Mesothelial cell of epicardium (in vitro differentiated cells): ENCODE data around the gene FAM222A. TPM values are rescaled to one million over a fixed set of nuclear protein-coding genes. Genes with fewer than 3 reads are reported as not detected.

ENCODE experiments used
- DNase-seq, 2 experiments: peaks; one replicate each; pipeline ENCODE4 v3.0.0; 2021; ENCODE audit warnings: low spot score in 2 of 2; ENCODE audit not compliant: unreplicated experiment in 2 of 2
- H3K27ac Mint-ChIP-seq: 2 replicates; pipeline ENCODE4 v1.8.0; 2021; ENCODE audit warnings: mixed read lengths
- H3K27me3 Mint-ChIP-seq: 2 replicates; pipeline ENCODE4 v1.8.0; 2021; ENCODE audit warnings: low read depth, mixed read lengths
- H3K36me3 Mint-ChIP-seq: 2 replicates; pipeline ENCODE4 v1.8.0; 2021; ENCODE audit warnings: mixed read lengths
- H3K4me1 Mint-ChIP-seq: 2 replicates; pipeline ENCODE4 v1.8.0; 2021; ENCODE audit warnings: mixed read lengths
- H3K4me3 Mint-ChIP-seq: 2 replicates; pipeline ENCODE4 v1.8.0; 2021; ENCODE audit warnings: mild to moderate bottlenecking, moderate library complexity, mixed read lengths
- H3K9me3 Mint-ChIP-seq: 2 replicates; pipeline ENCODE4 v1.8.0; 2021; ENCODE audit warnings: mixed read lengths
- total RNA-seq: library from RNA; stranded (reverse); gene quantifications from 3 replicates; pipeline ENCODE4 v1.2.1, GENCODE V29; 2021
- TF ChIP-seq, protein P1 (sequence below): fragments of 200-600 bp; sonication (generic); IDR thresholded peaks from one replicate; pipeline ENCODE4 v1.5.0; 2021; ENCODE audit warnings: antibody characterized with exemption; ENCODE audit not compliant: unreplicated experiment

FAM222A gene
- total RNA-seq, 1 donor from 2014 or later: 1.1 TPM

- Mint-ChIP-seq H3K27me3 (peaks cover 39% of the 10 kb centered on the region), H3K9me3 (no peaks in the 10 kb centered on the region), H3K27ac (no peak overlapping the region), H3K4me1 (peaks cover 9% of the 10 kb centered on the region), H3K4me3 (no peak overlapping the region), H3K36me3 (no peaks in the 10 kb centered on the region)
- TF ChIP-seq, protein P1, sequence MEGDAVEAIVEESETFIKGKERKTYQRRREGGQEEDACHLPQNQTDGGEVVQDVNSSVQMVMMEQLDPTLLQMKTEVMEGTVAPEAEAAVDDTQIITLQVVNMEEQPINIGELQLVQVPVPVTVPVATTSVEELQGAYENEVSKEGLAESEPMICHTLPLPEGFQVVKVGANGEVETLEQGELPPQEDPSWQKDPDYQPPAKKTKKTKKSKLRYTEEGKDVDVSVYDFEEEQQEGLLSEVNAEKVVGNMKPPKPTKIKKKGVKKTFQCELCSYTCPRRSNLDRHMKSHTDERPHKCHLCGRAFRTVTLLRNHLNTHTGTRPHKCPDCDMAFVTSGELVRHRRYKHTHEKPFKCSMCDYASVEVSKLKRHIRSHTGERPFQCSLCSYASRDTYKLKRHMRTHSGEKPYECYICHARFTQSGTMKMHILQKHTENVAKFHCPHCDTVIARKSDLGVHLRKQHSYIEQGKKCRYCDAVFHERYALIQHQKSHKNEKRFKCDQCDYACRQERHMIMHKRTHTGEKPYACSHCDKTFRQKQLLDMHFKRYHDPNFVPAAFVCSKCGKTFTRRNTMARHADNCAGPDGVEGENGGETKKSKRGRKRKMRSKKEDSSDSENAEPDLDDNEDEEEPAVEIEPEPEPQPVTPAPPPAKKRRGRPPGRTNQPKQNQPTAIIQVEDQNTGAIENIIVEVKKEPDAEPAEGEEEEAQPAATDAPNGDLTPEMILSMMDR: no peak
- DNase-seq: no peak
These were observed 15.7 kb upstream of the FAM222A start for GRCh38 chr12:109697877-109698468.

- H3K27ac Mint-ChIP-seq: no peak overlapping the region
- no peak overlapping the region for H3K4me3 Mint-ChIP-seq
- no peak for DNase-seq
- H3K9me3 Mint-ChIP-seq: no peaks in the 10 kb centered on the region
- TF ChIP-seq, protein P1: no peak
- H3K27me3 Mint-ChIP-seq: peaks cover 32% of the 10 kb centered on the region
- peaks cover 6% of the 10 kb centered on the region for H3K4me1 Mint-ChIP-seq
- no peaks in the 10 kb centered on the region for H3K36me3 Mint-ChIP-seq
These were observed 14.8 kb upstream of the FAM222A start for GRCh38 chr12:109698820-109699219.

GRCh38 chr12:109701064-109701463 lies 12.6 kb upstream of the FAM222A start:
- no peak overlapping the region for H3K4me3 Mint-ChIP-seq
- TF ChIP-seq, protein P1: no peak
- no peak overlapping the region for H3K27ac Mint-ChIP-seq
- no peaks in the 10 kb centered on the region for H3K4me1 Mint-ChIP-seq
- H3K9me3 Mint-ChIP-seq: no peaks in the 10 kb centered on the region
- no peaks in the 10 kb centered on the region for H3K36me3 Mint-ChIP-seq
- H3K27me3 Mint-ChIP-seq: peaks cover 30% of the 10 kb centered on the region
- no peak for DNase-seq

DNA sequence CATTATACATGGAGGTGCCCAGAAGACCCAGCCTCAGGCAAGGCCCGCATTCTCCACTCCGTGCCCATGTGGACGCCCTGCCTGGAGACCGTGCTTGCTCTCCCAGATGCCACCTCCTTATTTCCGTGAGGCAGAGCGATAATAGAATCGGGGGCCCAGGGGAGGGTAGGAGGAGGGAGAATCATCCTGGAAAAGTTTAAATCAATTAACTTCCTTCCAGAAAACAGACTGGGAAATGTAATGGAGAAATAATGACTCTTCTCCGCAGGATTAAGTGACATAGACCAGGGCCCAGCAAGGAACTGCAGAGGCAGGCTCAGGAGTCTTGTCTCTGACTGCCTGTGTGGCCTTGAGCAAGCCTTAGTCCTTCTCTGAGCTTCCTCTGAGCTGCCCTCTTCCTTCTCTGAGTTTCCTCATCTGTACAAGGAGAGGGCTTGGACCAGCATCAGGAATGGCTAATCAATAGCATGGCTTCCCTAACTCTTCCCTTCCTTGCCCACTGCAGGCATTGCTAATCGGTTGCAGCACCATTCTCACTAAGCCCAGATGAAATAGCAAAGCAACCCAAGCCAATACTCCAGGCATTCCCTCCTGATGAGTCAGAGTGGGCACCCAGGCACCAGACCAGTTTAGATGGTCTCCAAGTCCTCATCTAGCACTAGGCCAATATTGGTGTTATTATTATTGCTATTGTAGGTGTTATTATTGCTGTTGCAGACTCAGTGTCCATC lies 11.3 kb upstream of the FAM222A start:
- TF ChIP-seq, protein P1: no peak
- no peak overlapping the region for H3K4me3 Mint-ChIP-seq
- no peaks in the 10 kb centered on the region for H3K9me3 Mint-ChIP-seq
- H3K27ac Mint-ChIP-seq: no peak overlapping the region
- H3K27me3 Mint-ChIP-seq: peaks cover 28% of the 10 kb centered on the region
- no peaks in the 10 kb centered on the region for H3K36me3 Mint-ChIP-seq
- H3K4me1 Mint-ChIP-seq: peaks cover 4% of the 10 kb centered on the region
- no peak for DNase-seq

- Mint-ChIP-seq H3K4me3 (no peak overlapping the region), H3K4me1 (peaks cover 5% of the 10 kb centered on the region), H3K27me3 (peaks cover 24% of the 10 kb centered on the region), H3K27ac (no peak overlapping the region), H3K36me3 (no peaks in the 10 kb centered on the region), H3K9me3 (no peaks in the 10 kb centered on the region)
- no peak for DNase-seq
- TF ChIP-seq, protein P1: no peak
These were observed 9.9 kb upstream of the FAM222A start for GRCh38 chr12:109703684-109704083.
